Calu3 (cell line): ENCODE results near the gene LRTM1. TPM values are rescaled to one million over a fixed set of nuclear protein-coding genes. Genes with fewer than 3 reads are reported as not detected.

Experiments
- BruUV-seq: library from RNA; stranded (reverse); fragments of 400-500 nt; replicated peaks from 2 replicates; lab custom pipeline; 2021; lab: Mats Ljungman, UMichigan
- CTCF ChIA-PET: fragments of 300-600 bp; sonication (Branson Sonifier 250); formaldehyde crosslinking; loops from one replicate; lab custom pipeline; 2022; ENCODE audit warnings: antibody characterized with exemption; lab: Charles Lee
- DNase-seq: peaks from one replicate; pipeline ENCODE4 v3.0.0; 2022
- H3K27ac Mint-ChIP-seq: one replicate; pipeline ENCODE4 v1.8.0; 2022; ENCODE audit warnings: mixed read lengths; ENCODE audit not compliant: unreplicated experiment
- H3K27me3 Mint-ChIP-seq: one replicate; pipeline ENCODE4 v1.8.0; 2022; ENCODE audit warnings: mixed read lengths; ENCODE audit not compliant: unreplicated experiment
- H3K36me3 Mint-ChIP-seq: one replicate; pipeline ENCODE4 v1.8.0; 2022; ENCODE audit warnings: mild to moderate bottlenecking, moderate library complexity, mixed read lengths; ENCODE audit not compliant: insufficient read depth, unreplicated experiment
- H3K4me1 Mint-ChIP-seq: one replicate; pipeline ENCODE4 v1.8.0; 2022; ENCODE audit warnings: mild to moderate bottlenecking, low read depth, mixed read lengths; ENCODE audit not compliant: unreplicated experiment
- H3K4me3 Mint-ChIP-seq: one replicate; pipeline ENCODE4 v1.8.0; 2022; ENCODE audit warnings: mild to moderate bottlenecking, low read depth, moderate library complexity, mixed read lengths; ENCODE audit not compliant: unreplicated experiment
- H3K9me3 Mint-ChIP-seq: one replicate; pipeline ENCODE4 v1.8.0; 2022; ENCODE audit warnings: low read depth, mixed read lengths; ENCODE audit not compliant: unreplicated experiment
- CTCF ChIP-seq: fragments of 200-600 bp; IDR thresholded peaks from one replicate; pipeline ENCODE4 v1.8.0; 2022; ENCODE audit warnings: antibody characterized with exemption; ENCODE audit not compliant: unreplicated experiment
- intact Hi-C: fragments of 100-400 bp; cut with micrococcal nuclease; formaldehyde crosslinking; loops from one replicate; pipeline ENCODE4 v1.10.0; 2022; ENCODE audit not compliant: unreplicated experiment
- total RNA-seq: library from RNA; stranded (reverse); gene quantifications from 2 replicates; pipeline ENCODE4 v1.2.3, GENCODE V29; 2022

Gene LRTM1
- total RNA-seq, 1 experiment from 2014 or later = not detected

DNA sequence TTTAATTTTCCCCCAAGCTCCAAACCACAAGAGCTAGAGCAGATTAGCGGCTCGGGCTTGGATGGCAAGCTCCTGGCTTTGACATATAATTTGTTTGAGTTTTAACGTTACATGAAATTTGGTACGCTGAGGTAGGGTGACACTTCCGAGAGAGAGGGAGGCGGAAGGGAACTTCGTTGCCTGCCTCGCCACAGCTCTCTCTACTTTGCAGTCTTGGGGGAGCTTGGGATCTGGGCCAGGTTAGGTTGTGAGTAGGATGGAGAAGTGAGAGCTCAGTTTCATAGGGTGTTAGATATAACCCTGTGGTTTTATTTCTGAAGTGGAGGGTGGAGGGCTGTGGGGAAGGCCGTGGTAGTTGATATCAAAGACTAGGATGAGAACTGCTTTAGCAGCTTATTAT, 39.7 kb downstream of the LRTM1 start:
- no peaks in the 10 kb centered on the region for H3K36me3 Mint-ChIP-seq
- TF ChIP-seq CTCF = no peak
- DNase-seq = no peak
- BruUV-seq = no TSS peak
- intact Hi-C loops = no loop called here
- CTCF ChIA-PET = no interaction called here
- no peak overlapping the region for H3K27ac Mint-ChIP-seq
- H3K4me1 Mint-ChIP-seq = no peaks in the 10 kb centered on the region
- no peak overlapping the region for H3K4me3 Mint-ChIP-seq
- peaks cover 5% of the 10 kb centered on the region for H3K9me3 Mint-ChIP-seq
- H3K27me3 Mint-ChIP-seq = no peaks in the 10 kb centered on the region

DNA sequence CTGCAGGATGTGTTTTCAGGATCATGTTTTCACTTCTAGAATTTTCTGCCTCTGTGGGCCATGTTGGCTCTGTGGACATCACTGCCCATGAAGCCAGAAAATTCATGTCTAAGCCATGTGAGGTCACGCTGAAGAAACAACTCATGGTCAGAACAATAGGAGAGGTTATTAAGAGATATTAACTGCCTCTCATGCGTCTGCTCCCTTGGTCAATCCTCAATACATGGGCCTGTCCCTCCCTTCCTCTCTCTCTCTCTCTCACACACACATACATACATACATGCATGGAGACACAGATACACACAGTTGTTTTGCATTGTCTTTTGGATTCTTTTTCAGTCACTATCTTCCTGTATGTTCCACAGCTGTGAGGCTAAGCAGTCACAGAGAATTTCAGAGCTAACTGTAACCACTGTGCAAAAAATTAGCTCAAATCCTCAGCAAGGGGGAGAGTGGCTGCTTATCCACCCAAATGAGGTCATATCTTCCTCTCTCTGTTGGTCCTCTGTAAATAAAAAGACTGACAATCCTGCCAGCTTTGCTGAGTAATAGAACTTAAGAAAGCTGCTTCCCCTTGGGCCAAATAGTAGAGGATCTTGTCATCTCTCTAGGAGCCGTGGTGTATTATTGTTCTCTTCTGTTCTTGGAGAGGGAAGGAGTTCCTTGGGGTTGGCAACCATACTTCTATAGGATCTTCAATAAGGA, 45.6 kb downstream of the LRTM1 start:
- Mint-ChIP-seq H3K27me3 (peaks cover under 1% of the 10 kb centered on the region), H3K4me1 (no peaks in the 10 kb centered on the region), H3K27ac (no peak overlapping the region), H3K9me3 (no peaks in the 10 kb centered on the region), H3K4me3 (no peak overlapping the region), H3K36me3 (no peaks in the 10 kb centered on the region)
- CTCF ChIA-PET = no interaction called here
- TF ChIP-seq CTCF = no peak
- DNase-seq = no peak
- no TSS peak for BruUV-seq
- intact Hi-C loops = no loop called here

DNA sequence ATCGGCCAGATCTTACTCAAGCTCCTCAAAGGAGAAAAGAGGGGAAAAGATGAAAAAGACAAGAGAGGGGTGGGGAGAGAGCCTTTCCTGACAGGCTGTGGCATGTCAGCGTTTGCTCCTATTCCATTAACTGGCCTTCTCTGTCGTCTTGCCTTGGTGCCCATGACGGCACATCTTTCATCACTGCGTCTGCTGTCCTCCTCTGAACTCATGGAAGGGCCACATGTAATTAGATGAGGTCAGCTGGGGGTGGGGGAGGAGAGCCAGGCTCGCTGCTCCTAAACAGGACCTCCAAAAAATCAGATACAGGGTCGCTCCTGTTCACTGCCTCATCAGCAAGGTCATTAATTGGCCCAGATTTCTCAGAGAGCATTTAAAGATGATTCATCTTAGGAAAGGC, 49.7 kb downstream of the LRTM1 start:
- Mint-ChIP-seq H3K27ac (no peak overlapping the region), H3K4me3 (no peak overlapping the region), H3K27me3 (peaks cover 14% of the 10 kb centered on the region), H3K4me1 (no peaks in the 10 kb centered on the region), H3K36me3 (no peaks in the 10 kb centered on the region), H3K9me3 (peaks cover 3% of the 10 kb centered on the region)
- DNase-seq = no peak
- CTCF ChIA-PET = no interaction called here
- no peak for TF ChIP-seq CTCF
- intact Hi-C loops = no loop called here
- no TSS peak for BruUV-seq

GRCh38 chr3:54877730-54878129, 50.1 kb downstream of the LRTM1 start:
- DNase-seq = no peak
- Mint-ChIP-seq H3K27ac (no peak overlapping the region), H3K36me3 (no peaks in the 10 kb centered on the region), H3K9me3 (peaks cover 3% of the 10 kb centered on the region), H3K4me3 (no peak overlapping the region), H3K4me1 (no peaks in the 10 kb centered on the region), H3K27me3 (peaks cover 18% of the 10 kb centered on the region)
- CTCF ChIA-PET = no interaction called here
- BruUV-seq = no TSS peak
- intact Hi-C loops = no loop called here
- TF ChIP-seq CTCF = no peak
